ENCODE results near the gene MROH9. TPM values are rescaled to one million over a fixed set of nuclear protein-coding genes. Genes with fewer than 3 reads are reported as not detected.

Gene MROH9
- total RNA-seq, 1 experiment from 2014 or later, result not detected

DNA sequence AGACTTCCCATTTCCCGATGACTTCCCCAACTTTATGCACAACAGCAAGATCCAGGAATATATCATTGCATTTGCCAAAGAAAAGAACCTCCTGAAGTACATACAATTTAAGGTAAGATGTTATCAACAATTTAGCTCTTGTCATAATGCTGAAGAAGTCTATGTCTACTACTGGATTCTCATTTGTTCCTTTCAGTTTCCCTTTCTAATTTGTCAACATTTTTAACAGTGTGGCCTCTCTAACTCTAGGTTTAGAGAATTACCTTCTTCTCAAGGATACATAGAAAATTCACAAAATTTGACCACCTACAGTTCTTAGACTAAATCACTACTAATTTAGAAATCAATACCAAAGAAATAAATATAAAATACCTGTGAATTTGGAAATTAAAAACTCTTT, 168.5 kb downstream of the MROH9 start:
- no peaks in the 10 kb centered on the region for H3K9me3 Mint-ChIP-seq
- H4K91ac ChIP-seq (ENCODE audit: insufficient read length, low read depth, low read length), result no peak overlapping the region
- H3K23me2 ChIP-seq (ENCODE audit: insufficient read length, low read depth, low read length, poor library complexity, severe bottlenecking), result no peaks in the 10 kb centered on the region
- no peaks in the 10 kb centered on the region for H4K20me1 ChIP-seq (ENCODE audit: control insufficient read depth, insufficient read depth, insufficient read length)
- no peak overlapping the region for H3K4me3 Mint-ChIP-seq
- H3K27ac Mint-ChIP-seq, result no peak overlapping the region
- no peaks in the 10 kb centered on the region for H3K36me3 Mint-ChIP-seq (ENCODE audit: insufficient read depth in 1 of 3, low read depth in 3 of 3)
- H2BK5ac ChIP-seq (ENCODE audit: insufficient read length, low read length), result no peak overlapping the region
- H2AK5ac ChIP-seq (ENCODE audit: insufficient read length, low read length), result no peak overlapping the region
- no peak overlapping the region for H3K4me2 ChIP-seq (ENCODE audit: insufficient read depth, insufficient read length, low read length)
- no peak overlapping the region for H3T11ph ChIP-seq (ENCODE audit: low read length)
- no CpG with 5 or more reads among the region's 1 CpG for WGBS (ENCODE audit: extremely low coverage, insufficient read length, low lambda C conversion rate)
- H2BK20ac ChIP-seq (ENCODE audit: low read depth, low read length, poor library complexity, severe bottlenecking), result no peak overlapping the region
- no peaks in the 10 kb centered on the region for H3K9me3 ChIP-seq (ENCODE audit: control insufficient read depth, low read depth, low read length)
- no peaks in the 10 kb centered on the region for H3K79me1 ChIP-seq (ENCODE audit: insufficient read depth, low read depth, low read length, poor library complexity, severe bottlenecking)
- H3K79me2 ChIP-seq (ENCODE audit: insufficient read depth, low read length), result no peaks in the 10 kb centered on the region
- no peak for DNase-seq
- no peaks in the 10 kb centered on the region for H3K27me3 ChIP-seq (ENCODE audit: insufficient read depth, low read length)
- H3K23ac ChIP-seq (ENCODE audit: insufficient read length, low read depth, low read length), result no peak overlapping the region
- no peaks in the 10 kb centered on the region for H3K4me1 ChIP-seq (ENCODE audit: insufficient read depth, low read length)
- H3K14ac ChIP-seq (ENCODE audit: insufficient read depth, low read length), result no peak overlapping the region
- no peak overlapping the region for H4K8ac ChIP-seq (replicated peaks; ENCODE audit: insufficient read length, low read depth, low read length)
- H3K56ac ChIP-seq (ENCODE audit: insufficient read length, low read depth, low read length), result no peak overlapping the region
- H4K5ac ChIP-seq (ENCODE audit: insufficient read length, low read depth, low read length), result no peak overlapping the region
- H2BK12ac ChIP-seq (ENCODE audit: insufficient read length, low read depth, low read length), result no peak overlapping the region
- H3K4me1 Mint-ChIP-seq, result no peaks in the 10 kb centered on the region
- no peak overlapping the region for H3K9ac ChIP-seq (ENCODE audit: extremely low read depth, insufficient read length, low read length)
- no peak overlapping the region for H2AFZ ChIP-seq (ENCODE audit: low read length)
- H2BK15ac ChIP-seq (ENCODE audit: low read depth, low read length), result no peak overlapping the region
- H3K27ac ChIP-seq (ENCODE audit: insufficient read length, low read depth, low read length), result no peak overlapping the region
- no peak overlapping the region for H3K18ac ChIP-seq (ENCODE audit: insufficient read length, low read depth, low read length)
- TF ChIP-seq, protein P1, sequence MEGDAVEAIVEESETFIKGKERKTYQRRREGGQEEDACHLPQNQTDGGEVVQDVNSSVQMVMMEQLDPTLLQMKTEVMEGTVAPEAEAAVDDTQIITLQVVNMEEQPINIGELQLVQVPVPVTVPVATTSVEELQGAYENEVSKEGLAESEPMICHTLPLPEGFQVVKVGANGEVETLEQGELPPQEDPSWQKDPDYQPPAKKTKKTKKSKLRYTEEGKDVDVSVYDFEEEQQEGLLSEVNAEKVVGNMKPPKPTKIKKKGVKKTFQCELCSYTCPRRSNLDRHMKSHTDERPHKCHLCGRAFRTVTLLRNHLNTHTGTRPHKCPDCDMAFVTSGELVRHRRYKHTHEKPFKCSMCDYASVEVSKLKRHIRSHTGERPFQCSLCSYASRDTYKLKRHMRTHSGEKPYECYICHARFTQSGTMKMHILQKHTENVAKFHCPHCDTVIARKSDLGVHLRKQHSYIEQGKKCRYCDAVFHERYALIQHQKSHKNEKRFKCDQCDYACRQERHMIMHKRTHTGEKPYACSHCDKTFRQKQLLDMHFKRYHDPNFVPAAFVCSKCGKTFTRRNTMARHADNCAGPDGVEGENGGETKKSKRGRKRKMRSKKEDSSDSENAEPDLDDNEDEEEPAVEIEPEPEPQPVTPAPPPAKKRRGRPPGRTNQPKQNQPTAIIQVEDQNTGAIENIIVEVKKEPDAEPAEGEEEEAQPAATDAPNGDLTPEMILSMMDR (conservative IDR thresholded peaks at IDR 0.05), result no peak
- no peak overlapping the region for H2BK120ac ChIP-seq (ENCODE audit: low read depth, low read length, poor library complexity, severe bottlenecking)
- no peak overlapping the region for H3K4ac ChIP-seq (ENCODE audit: low read depth, low read length)
- no peaks in the 10 kb centered on the region for H3K27me3 Mint-ChIP-seq (ENCODE audit: low read depth)
